Peyer's patch (tissue), 4 donors: ENCODE measurements around the gene AJAP1.

Experiments used
- POLR2A ChIP-seq, 2 donors: fragments of 450-650 bp; IDR thresholded peaks; one replicate each; pipeline ENCODE4 v1.5.1; 2017; ENCODE audit warnings: antibody characterized with exemption in 2 of 2, mild to moderate bottlenecking in 2 of 2, moderate library complexity in 2 of 2
- TF ChIP-seq, protein P1 (sequence below), 6 experiments: fragments of 450-650 bp in 4 of 6; fragments of 200-600 bp in 2 of 6; sonication (generic) in 1 of 6; IDR thresholded peaks; one replicate each; pipeline ENCODE4 v1.5.1; 2017 to 2019; ENCODE audit warnings: antibody characterized with exemption in 6 of 6, mild to moderate bottlenecking in 3 of 6, moderate library complexity in 1 of 6

DNA sequence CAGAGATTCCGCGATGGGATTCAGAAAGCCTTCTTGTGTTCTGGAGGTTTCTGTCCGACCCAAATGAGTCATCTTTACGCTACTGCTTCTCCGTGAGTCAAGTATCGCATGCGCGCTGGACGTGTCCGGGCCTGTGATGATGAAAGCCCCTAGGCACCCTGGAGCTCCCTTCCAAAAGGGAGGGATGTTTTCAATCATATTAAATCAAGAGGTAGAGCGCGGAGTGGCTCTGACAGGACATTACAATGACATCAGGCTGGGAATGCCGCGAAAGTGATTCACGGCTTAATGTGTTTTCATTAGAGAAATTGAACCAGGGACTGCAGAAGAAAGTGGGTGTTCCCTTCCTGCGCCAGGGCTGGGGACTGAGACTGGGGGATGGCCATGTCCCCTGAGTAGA is 48.5 kb downstream of the AJAP1 start:
- TF ChIP-seq, protein P1, sequence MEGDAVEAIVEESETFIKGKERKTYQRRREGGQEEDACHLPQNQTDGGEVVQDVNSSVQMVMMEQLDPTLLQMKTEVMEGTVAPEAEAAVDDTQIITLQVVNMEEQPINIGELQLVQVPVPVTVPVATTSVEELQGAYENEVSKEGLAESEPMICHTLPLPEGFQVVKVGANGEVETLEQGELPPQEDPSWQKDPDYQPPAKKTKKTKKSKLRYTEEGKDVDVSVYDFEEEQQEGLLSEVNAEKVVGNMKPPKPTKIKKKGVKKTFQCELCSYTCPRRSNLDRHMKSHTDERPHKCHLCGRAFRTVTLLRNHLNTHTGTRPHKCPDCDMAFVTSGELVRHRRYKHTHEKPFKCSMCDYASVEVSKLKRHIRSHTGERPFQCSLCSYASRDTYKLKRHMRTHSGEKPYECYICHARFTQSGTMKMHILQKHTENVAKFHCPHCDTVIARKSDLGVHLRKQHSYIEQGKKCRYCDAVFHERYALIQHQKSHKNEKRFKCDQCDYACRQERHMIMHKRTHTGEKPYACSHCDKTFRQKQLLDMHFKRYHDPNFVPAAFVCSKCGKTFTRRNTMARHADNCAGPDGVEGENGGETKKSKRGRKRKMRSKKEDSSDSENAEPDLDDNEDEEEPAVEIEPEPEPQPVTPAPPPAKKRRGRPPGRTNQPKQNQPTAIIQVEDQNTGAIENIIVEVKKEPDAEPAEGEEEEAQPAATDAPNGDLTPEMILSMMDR (IDR thresholded peaks at IDR 0.05), result no peak
- no peak for TF ChIP-seq POLR2A (IDR thresholded peaks at IDR 0.05)
